GM06990 (cell line): ENCODE data around the gene EXOSC5.

Experiments used
- DNase-seq: peaks from one replicate; pipeline ENCODE4 v3.0.0-alpha.2; 2011; ENCODE audit not compliant: insufficient read length; ENCODE audit errors: extremely low read depth
- H3K27me3 ChIP-seq: replicated peaks from 2 replicates; pipeline ENCODE4 v1.6.0; 2011; ENCODE audit warnings: low read length; ENCODE audit not compliant: control insufficient read depth, insufficient read depth
- H3K36me3 ChIP-seq: 2 replicates; pipeline ENCODE4 v1.5.1; 2011; ENCODE audit warnings: low read length; ENCODE audit not compliant: control insufficient read depth, insufficient read depth
- H3K4me3 ChIP-seq: replicated peaks from 2 replicates; pipeline ENCODE4 v1.5.1; 2011; ENCODE audit warnings: low read depth, mild to moderate bottlenecking, control low read depth, low read length
- TF ChIP-seq, protein P1 (sequence below): IDR thresholded peaks from 2 replicates; pipeline ENCODE4 v1.5.1; 2011; ENCODE audit warnings: low read length, control low read depth, mild to moderate bottlenecking, inconsistent platforms; ENCODE audit not compliant: insufficient read depth, poor library complexity, severe bottlenecking

EXOSC5 gene

DNA sequence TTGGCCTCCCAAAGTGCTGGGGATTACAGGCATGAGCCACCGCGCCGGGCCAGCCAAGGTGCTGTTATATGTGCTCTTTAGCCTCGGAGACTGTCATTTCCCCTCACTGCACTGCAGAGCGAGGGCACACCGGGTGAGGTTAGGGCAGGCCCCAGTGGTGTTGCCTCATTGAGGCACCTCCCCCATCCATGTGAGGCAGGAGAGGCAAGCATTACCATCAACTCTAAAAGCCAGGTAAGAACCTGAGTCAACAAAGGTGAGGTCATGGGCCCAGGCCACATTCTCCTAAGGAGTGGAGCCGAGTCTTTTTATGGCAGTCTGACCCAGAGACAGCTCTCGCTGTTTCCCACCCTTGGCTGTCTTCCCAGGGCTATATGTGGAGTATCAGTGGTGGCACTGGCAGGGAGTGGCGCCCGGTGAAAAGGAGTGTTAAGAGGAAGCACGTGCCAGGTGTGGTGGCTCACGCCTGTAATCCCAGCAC is 19.1 kb upstream of the EXOSC5 start:
- TF ChIP-seq, protein P1, sequence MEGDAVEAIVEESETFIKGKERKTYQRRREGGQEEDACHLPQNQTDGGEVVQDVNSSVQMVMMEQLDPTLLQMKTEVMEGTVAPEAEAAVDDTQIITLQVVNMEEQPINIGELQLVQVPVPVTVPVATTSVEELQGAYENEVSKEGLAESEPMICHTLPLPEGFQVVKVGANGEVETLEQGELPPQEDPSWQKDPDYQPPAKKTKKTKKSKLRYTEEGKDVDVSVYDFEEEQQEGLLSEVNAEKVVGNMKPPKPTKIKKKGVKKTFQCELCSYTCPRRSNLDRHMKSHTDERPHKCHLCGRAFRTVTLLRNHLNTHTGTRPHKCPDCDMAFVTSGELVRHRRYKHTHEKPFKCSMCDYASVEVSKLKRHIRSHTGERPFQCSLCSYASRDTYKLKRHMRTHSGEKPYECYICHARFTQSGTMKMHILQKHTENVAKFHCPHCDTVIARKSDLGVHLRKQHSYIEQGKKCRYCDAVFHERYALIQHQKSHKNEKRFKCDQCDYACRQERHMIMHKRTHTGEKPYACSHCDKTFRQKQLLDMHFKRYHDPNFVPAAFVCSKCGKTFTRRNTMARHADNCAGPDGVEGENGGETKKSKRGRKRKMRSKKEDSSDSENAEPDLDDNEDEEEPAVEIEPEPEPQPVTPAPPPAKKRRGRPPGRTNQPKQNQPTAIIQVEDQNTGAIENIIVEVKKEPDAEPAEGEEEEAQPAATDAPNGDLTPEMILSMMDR: no peak
- peaks cover 28% of the 10 kb centered on the region for H3K36me3 ChIP-seq
- H3K4me3 ChIP-seq: no peak overlapping the region
- H3K27me3 ChIP-seq: no peaks in the 10 kb centered on the region
- DNase-seq: no peak

DNA sequence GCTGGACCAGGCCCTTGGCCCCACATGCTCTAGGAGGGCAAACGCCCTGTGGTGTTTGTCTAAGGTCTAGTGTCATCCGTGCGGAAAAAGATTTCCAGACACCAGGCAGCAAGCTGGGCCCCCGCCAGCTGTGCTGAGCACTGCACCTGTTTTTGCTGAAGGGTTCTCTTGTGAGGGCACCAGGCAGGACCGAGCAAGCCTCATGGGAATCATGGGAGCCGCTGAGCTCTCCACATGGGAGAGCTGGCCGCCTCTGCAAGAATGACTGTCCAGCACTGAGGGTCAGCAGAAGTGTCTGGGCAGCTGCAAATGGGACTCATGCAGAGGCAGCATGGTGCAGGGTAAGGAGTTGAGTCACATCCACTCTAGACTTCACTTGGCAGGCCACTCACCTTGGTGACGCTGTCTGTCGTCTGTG is 18.0 kb upstream of the EXOSC5 start:
- Histone ChIP-seq H3K36me3 (peaks cover 25% of the 10 kb centered on the region), H3K27me3 (no peaks in the 10 kb centered on the region), H3K4me3 (no peak overlapping the region)
- TF ChIP-seq, protein P1: no peak
- no peak for DNase-seq

DNA sequence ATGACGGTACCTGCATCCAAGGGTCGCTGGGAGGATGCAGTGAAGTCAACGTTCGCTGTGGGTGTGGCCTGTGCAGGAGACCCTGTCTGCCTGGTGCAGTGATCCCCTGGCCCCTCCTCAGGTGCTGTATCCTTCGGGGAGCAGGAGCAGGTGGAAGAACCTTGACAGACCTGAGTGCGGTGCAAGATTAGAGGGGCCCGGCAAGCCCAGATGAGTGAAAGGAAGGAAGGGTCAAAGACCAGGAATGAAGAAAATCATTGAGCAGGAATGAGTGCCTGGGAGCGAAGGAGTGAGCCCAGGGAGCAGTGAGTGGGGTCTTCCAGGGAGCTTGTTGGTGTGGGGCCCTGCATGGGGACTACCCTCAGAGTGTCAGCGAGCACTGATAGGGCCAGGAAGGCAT is 17.3 kb upstream of the EXOSC5 start:
- Histone ChIP-seq H3K4me3 (no peak overlapping the region), H3K27me3 (no peaks in the 10 kb centered on the region), H3K36me3 (peaks cover 23% of the 10 kb centered on the region)
- DNase-seq: no peak
- TF ChIP-seq, protein P1: no peak

DNA sequence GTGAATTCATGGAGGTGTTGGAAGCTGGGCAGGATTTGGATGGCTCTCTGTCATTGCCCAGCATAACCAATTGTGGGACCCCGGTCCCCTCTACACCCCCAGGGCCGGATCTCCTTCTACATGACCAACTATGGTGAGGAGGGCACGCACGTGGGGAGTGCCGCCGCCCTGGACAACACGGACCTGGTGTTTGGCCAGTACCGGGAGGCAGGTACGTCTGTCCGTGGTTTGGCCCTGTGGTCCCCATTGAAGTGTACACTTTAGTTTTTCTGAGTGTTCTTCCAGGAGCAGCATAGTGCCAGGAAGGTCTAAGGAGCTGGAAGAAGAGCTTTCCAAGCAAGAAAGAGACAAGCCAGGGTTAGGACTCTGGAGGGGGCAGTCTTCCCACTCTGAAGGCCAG is 16.8 kb upstream of the EXOSC5 start:
- TF ChIP-seq, protein P1: no peak
- no peak for DNase-seq
- Histone ChIP-seq H3K36me3 (peaks cover 20% of the 10 kb centered on the region), H3K27me3 (no peaks in the 10 kb centered on the region), H3K4me3 (no peak overlapping the region)

DNA sequence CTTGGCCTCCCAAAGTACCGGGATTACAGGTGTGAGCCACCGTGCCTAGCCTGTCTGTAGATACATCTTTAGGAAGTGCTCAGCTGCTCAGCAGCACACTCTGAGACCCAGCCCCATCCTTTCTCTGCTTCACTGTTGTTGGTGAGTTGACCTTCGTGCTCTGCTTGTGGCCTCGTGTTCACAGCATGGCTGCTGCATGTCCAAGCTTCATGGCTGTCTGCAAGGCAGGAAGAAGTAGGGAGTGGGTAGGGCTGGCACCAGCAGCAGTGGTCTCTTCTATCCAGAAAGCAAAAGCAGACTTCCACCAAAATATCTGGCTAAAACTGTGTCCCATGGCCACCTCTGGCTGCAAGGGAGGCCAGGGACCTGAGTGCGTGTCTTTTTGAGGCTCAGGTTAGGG is 15.8 kb upstream of the EXOSC5 start:
- TF ChIP-seq, protein P1: no peak
- Histone ChIP-seq H3K4me3 (no peak overlapping the region), H3K27me3 (no peaks in the 10 kb centered on the region), H3K36me3 (peaks cover 18% of the 10 kb centered on the region)
- DNase-seq: no peak

DNA sequence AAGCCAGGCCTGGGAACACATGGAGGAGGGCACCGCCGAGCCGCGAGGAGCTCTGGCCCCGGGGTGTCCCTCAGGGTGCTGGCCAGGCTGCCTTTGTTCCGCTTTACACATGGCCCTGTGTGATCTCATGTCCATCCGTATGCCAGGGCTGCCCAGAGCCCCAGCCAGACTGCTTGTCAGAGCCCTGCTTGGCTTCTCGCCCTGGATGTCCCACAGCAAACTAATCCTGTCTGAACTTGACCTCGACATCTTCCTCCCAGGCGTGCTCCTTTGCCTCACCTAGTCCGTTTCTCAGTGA is 14.8 kb upstream of the EXOSC5 start:
- no peak overlapping the region for H3K4me3 ChIP-seq
- H3K27me3 ChIP-seq: no peaks in the 10 kb centered on the region
- no peak for DNase-seq
- peaks cover 18% of the 10 kb centered on the region for H3K36me3 ChIP-seq
- TF ChIP-seq, protein P1: no peak
